B cell (primary cell): ENCODE results near the gene SLC2A9. TPM values are rescaled to one million over a fixed set of nuclear protein-coding genes. Genes with fewer than 3 reads are reported as not detected.

Experiments used
- ATAC-seq: fragments of 200-7000 bp; cut with Tn5 transposase; one replicate; pipeline ENCODE4 v1.10.0; 2021; ENCODE audit warnings: low read depth, mild to moderate bottlenecking, moderate number of reproducible peaks, moderate library complexity
- CTCF ChIA-PET: fragments of 350-600 bp; sonication (Branson Sonifier 250); formaldehyde crosslinking; loops from one replicate; lab custom pipeline; 2021; ENCODE audit warnings: antibody characterized with exemption, inconsistent platforms; lab: Charles Lee
- POLR2A ChIA-PET: fragments of 350-600 bp; sonication (Branson Sonifier 250); formaldehyde crosslinking; loops from one replicate; lab custom pipeline; 2021; ENCODE audit warnings: antibody characterized with exemption; lab: Charles Lee
- DNase-seq: peaks from one replicate; pipeline ENCODE4 v3.0.0; 2013
- H2AFZ ChIP-seq: 2 replicates; pipeline ENCODE4 v1.6.1; 2012; ENCODE audit warnings: mild to moderate bottlenecking, low read depth, low read length; ENCODE audit not compliant: insufficient read depth, poor library complexity, severe bottlenecking
- H3K27ac ChIP-seq, 2 donors: 1 replicate in 1 of 2; 2 replicates in 1 of 2; pipeline ENCODE4 v1.5.1; 2012 to 2013; ENCODE audit warnings: low read length in 2 of 2, mild to moderate bottlenecking in 2 of 2, moderate library complexity in 1 of 2
- H3K27me3 ChIP-seq, 4 experiments: fragments of 200-600 bp in 1 of 4; sonication (generic) in 1 of 4; replicated peaks in 1 of 4; 1 replicate in 2 of 4; 2 replicates in 2 of 4; pipeline versions ENCODE4 v1.6.1 to v1.7.0; 2013 to 2016; ENCODE audit warnings: low read length in 3 of 4, mild to moderate bottlenecking in 2 of 4, mixed read lengths in 1 of 4, moderate library complexity in 1 of 4; ENCODE audit not compliant: insufficient read depth in 4 of 4, control insufficient read depth in 3 of 4; ENCODE audit errors: control extremely low read depth in 1 of 4
- H3K36me3 ChIP-seq, 2 experiments: replicated peaks in 1 of 2; 1 replicate in 1 of 2; 2 replicates in 1 of 2; pipeline versions ENCODE4 v1.6.1 to v1.7.1; 2013; ENCODE audit warnings: low read length in 1 of 2; ENCODE audit not compliant: insufficient read depth in 2 of 2, control insufficient read depth in 1 of 2; ENCODE audit errors: control extremely low read depth in 1 of 2, extremely low read depth in 1 of 2
- H3K4me1 ChIP-seq, 2 donors: fragments of 200-600 bp in 1 of 2; sonication (generic) in 1 of 2; 1 replicate in 1 of 2; 2 replicates in 1 of 2; pipeline versions ENCODE4 v1.5.1 to v1.6.1; 2013 to 2017; ENCODE audit warnings: low read length in 2 of 2; ENCODE audit not compliant: control insufficient read depth in 2 of 2, insufficient read depth in 2 of 2
- H3K4me2 ChIP-seq: replicated peaks from 2 replicates; pipeline ENCODE3; 2012; ENCODE audit warnings: mild to moderate bottlenecking, low read depth, low read length; ENCODE audit not compliant: poor library complexity, severe bottlenecking
- H3K4me3 ChIP-seq, 5 experiments: fragments of 200-600 bp in 1 of 5; sonication (generic) in 1 of 5; 1 replicate in 3 of 5; 2 replicates in 2 of 5; pipeline versions ENCODE4 v1.5.1 to v1.7.0; 2011 to 2016; ENCODE audit warnings: low read length in 4 of 5, mild to moderate bottlenecking in 4 of 5, low read depth in 2 of 5, control low read depth in 1 of 5, moderate library complexity in 1 of 5; ENCODE audit not compliant: insufficient read depth in 1 of 5; ENCODE audit errors: control extremely low read depth in 1 of 5, extremely low read depth in 1 of 5
- H3K79me2 ChIP-seq: fragments of 200-600 bp; sonication (generic); one replicate; pipeline ENCODE4 v1.6.0; 2016; ENCODE audit warnings: low read length; ENCODE audit not compliant: control insufficient read depth, insufficient read depth
- H3K9ac ChIP-seq: fragments of 200-600 bp; sonication (generic); 2 replicates; pipeline ENCODE4 v1.6.1; 2017; ENCODE audit warnings: mild to moderate bottlenecking, low read length, moderate library complexity
- H3K9me3 ChIP-seq, 3 donors: one replicate each; pipeline versions ENCODE4 v1.6.1 to v1.7.1; 2013; ENCODE audit warnings: low read length in 2 of 3; ENCODE audit not compliant: control insufficient read depth in 2 of 3, insufficient read depth in 1 of 3; ENCODE audit errors: control extremely low read depth in 1 of 3
- H4K20me1 ChIP-seq: 2 replicates; pipeline ENCODE4 v1.6.0; 2012; ENCODE audit warnings: mild to moderate bottlenecking, low read length; ENCODE audit not compliant: insufficient read depth, control insufficient read depth, poor library complexity, severe bottlenecking
- H3K27ac Mint-ChIP-seq: one replicate; pipeline ENCODE4 v1.8.0; 2021; ENCODE audit warnings: mixed read lengths
- H3K27me3 Mint-ChIP-seq: one replicate; pipeline ENCODE4 v1.8.0; 2021; ENCODE audit warnings: mixed read lengths
- H3K4me1 Mint-ChIP-seq: one replicate; pipeline ENCODE4 v1.8.0; 2021; ENCODE audit warnings: mixed read lengths
- H3K4me3 Mint-ChIP-seq: one replicate; pipeline ENCODE4 v1.8.0; 2021; ENCODE audit warnings: mixed read lengths
- H3K9me3 Mint-ChIP-seq: one replicate; pipeline ENCODE4 v1.8.0; 2022; ENCODE audit warnings: mixed read lengths; ENCODE audit not compliant: insufficient read depth
- EZH2 ChIP-seq: IDR thresholded peaks from 2 replicates; pipeline ENCODE4 v1.6.1; 2012; ENCODE audit warnings: borderline replicate concordance, low read depth, mild to moderate bottlenecking, moderate library complexity, low read length; ENCODE audit not compliant: insufficient read depth, poor library complexity, severe bottlenecking
- WGBS: methylation state at CpG from one replicate; pipeline ENCODE4 v1.1.5; 2013; ENCODE audit warnings: missing lambda C conversion rate; ENCODE audit not compliant: insufficient coverage; 5-methylcytosine and 5-hydroxymethylcytosine counted together
- intact Hi-C: fragments of 100-400 bp; cut with micrococcal nuclease; formaldehyde crosslinking; loops from one replicate; pipeline ENCODE4 v1.10.0; 2022
- polyA plus RNA-seq: library from polyadenylated mRNA; depleted of rRNA; stranded (reverse); fragments of >200 nt; gene quantifications from 2 replicates; pipeline ENCODE4 v1.2.3, GENCODE V29; 2012
- total RNA-seq, 2 donors: library from RNA; stranded (reverse); fragments of 120-200 nt in 1 of 2; gene quantifications; 1 replicate in 1 of 2; 2 replicates in 1 of 2; pipeline versions ENCODE4 v1.2.3 to v1.2.4, GENCODE V29; 2013 to 2022
- TF ChIP-seq, protein P1 (sequence below): fragments of 200-600 bp; IDR thresholded peaks from one replicate; pipeline ENCODE4 v1.8.0; 2022; ENCODE audit warnings: antibody characterized with exemption, mild to moderate bottlenecking

Gene SLC2A9
- total and polyA plus RNA-seq, 2 donors (not counting 1 experiment from before 2014, with no cell fraction given): 0.89 to 2.1 TPM

DNA sequence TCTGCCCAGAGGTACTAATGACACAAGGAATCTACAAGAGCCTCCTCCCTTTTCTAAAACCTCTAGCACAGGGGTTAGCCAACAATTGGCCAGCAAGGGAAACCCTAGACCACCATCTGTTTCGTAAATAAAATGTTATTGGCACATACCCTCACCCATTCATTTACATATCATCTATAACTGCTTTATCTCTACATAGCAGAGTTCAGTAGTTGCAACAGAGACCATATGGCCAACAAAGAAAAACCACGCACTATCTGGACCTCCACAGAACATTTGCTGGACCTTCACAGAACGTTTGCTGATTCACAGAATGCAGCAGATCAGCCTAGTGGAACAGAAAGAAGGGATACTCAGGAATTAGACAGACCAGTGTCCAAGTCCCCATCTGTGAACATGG lies 9.4 kb downstream of the SLC2A9 start:
- Histone ChIP-seq H3K27ac (no peak overlapping the region), H3K9me3 (no peaks in the 10 kb centered on the region), H3K4me3 (no peak overlapping the region), H4K20me1 (no peaks in the 10 kb centered on the region), H3K79me2 (no peaks in the 10 kb centered on the region), H3K27me3 (no peaks in the 10 kb centered on the region), H3K9ac (no peak overlapping the region), H3K36me3 (no peaks in the 10 kb centered on the region), H3K4me1 (peaks cover 4 to 7% of the 10 kb centered on the region in 2 donors), H3K4me2 (no peak overlapping the region), H2AFZ (no peak overlapping the region)
- H3K4me1 Mint-ChIP-seq: peaks cover 9% of the 10 kb centered on the region
- POLR2A ChIA-PET: no interaction called here
- ATAC-seq (no peak), DNase-seq (no peak)
- H3K27ac Mint-ChIP-seq: no peak overlapping the region
- H3K9me3 Mint-ChIP-seq: no peaks in the 10 kb centered on the region
- WGBS: 83% methylated on average over 3 of the region's 3 CpGs
- H3K4me3 Mint-ChIP-seq: no peak overlapping the region
- CTCF ChIA-PET: no interaction called here
- TF ChIP-seq EZH2: no peak
- TF ChIP-seq, protein P1, sequence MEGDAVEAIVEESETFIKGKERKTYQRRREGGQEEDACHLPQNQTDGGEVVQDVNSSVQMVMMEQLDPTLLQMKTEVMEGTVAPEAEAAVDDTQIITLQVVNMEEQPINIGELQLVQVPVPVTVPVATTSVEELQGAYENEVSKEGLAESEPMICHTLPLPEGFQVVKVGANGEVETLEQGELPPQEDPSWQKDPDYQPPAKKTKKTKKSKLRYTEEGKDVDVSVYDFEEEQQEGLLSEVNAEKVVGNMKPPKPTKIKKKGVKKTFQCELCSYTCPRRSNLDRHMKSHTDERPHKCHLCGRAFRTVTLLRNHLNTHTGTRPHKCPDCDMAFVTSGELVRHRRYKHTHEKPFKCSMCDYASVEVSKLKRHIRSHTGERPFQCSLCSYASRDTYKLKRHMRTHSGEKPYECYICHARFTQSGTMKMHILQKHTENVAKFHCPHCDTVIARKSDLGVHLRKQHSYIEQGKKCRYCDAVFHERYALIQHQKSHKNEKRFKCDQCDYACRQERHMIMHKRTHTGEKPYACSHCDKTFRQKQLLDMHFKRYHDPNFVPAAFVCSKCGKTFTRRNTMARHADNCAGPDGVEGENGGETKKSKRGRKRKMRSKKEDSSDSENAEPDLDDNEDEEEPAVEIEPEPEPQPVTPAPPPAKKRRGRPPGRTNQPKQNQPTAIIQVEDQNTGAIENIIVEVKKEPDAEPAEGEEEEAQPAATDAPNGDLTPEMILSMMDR: no peak
- intact Hi-C loops: no loop called here
- H3K27me3 Mint-ChIP-seq: no peaks in the 10 kb centered on the region

DNA sequence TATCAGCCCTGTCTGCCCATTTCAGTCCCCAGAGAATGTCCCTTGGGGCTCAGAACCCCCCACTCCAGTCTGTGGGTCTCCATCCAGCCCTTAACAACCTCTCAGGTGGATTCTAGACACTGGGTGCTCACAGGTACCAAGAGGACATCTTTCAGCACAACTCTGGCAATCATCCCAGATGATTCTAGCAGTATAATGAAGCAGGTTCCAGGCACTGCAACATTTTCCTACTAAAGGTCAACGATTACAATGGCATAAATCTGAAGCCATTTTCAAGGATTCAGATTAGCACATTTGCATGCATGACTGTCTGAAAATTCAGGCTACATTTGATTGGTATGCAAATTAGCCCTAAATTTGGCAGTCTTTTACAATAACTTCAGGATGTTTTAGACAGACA lies 10.0 kb downstream of the SLC2A9 start:
- H3K27me3 Mint-ChIP-seq: no peaks in the 10 kb centered on the region
- H3K4me1 Mint-ChIP-seq: peaks cover 15% of the 10 kb centered on the region
- no peaks in the 10 kb centered on the region for H3K36me3 ChIP-seq
- no peaks in the 10 kb centered on the region for H4K20me1 ChIP-seq
- no peak overlapping the region for H3K9ac ChIP-seq
- no peaks in the 10 kb centered on the region for H3K9me3 Mint-ChIP-seq
- H3K79me2 ChIP-seq: no peaks in the 10 kb centered on the region
- ChIA-PET CTCF (no interaction called here), POLR2A (no interaction called here)
- 80% methylated on average over 1 of the region's 1 CpG for WGBS
- no peak overlapping the region for H3K27ac Mint-ChIP-seq
- H3K27ac ChIP-seq: no peak overlapping the region
- intact Hi-C loops: no loop called here
- peaks cover 10 to 13% of the 10 kb centered on the region in 2 donors for H3K4me1 ChIP-seq
- ATAC-seq: no peak
- H3K4me3 Mint-ChIP-seq: no peak overlapping the region
- DNase-seq: no peak
- no peaks in the 10 kb centered on the region for H3K27me3 ChIP-seq
- H3K4me3 ChIP-seq: no peak overlapping the region
- no peaks in the 10 kb centered on the region for H3K9me3 ChIP-seq
- H3K4me2 ChIP-seq: no peak overlapping the region
- TF ChIP-seq EZH2: no peak
- TF ChIP-seq, protein P1: no peak
- no peak overlapping the region for H2AFZ ChIP-seq
